Measurements from ENCODE around the gene PANK4.

Gene PANK4

GRCh38 chr1:2476061-2476999 lies 50.1 kb downstream of the PANK4 start, which contains the start of gene PLCH2:
Gene PLCH2 (plus strand): TSS chr1:2476289. CDS start chr1:2476589, 300 bp downstream.
- DNase-seq (ENCODE audit: low read depth), result no peak

DNA sequence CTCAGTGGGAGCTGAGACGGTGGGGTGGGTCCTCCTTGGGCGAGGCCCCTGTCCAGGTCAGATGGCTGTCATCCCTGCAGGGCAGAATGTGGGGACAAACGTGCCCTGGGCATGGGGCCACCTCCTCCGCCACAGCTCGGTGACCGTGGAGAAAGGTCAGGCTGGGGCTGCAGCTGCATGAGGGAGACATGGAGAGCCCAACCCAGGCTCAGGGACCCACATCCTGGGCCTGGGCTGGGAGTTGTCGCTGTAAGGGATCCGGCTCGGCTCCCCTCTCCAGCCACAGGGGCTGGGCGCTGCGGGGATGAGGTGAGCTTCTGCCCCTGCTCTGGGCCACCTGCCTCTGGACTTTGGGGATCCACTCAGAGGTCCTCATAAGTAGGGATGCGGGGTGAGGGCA lies 50.8 kb downstream of the PANK4 start:
- no peak for DNase-seq (ENCODE audit: low read depth)

- no peak for DNase-seq (ENCODE audit: low read depth)
Observed at GRCh38 chr1:2474933-2475371, 51.4 kb downstream of the PANK4 start.

GRCh38 chr1:2474104-2474844 lies 52.1 kb downstream of the PANK4 start:
- no peak for DNase-seq (ENCODE audit: low read depth)

DNA sequence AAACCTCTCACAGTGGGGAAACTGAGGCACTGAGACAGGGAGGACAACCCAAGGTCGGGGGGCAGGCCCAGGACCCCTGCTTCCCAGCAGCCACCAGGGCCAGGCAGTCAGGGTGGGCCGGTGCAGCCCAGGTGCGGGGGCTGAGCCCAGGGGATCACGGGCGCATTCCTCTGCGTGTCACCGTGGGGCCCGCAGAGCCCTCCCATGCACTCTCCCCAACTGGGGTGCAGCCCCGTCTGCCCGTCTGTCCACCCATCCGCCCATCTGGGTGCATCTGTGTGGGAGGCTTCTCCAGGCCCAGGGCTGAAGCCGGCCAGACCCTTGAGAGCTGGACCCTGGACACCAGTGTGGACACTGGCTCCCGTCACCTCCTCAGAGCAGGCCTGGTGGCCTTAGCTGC lies 53.2 kb downstream of the PANK4 start:
- DNase-seq (ENCODE audit: low read depth), result no peak

- DNase-seq (ENCODE audit: low read depth), result no peak
Observed at GRCh38 chr1:2472561-2473177, 53.7 kb downstream of the PANK4 start.

GRCh38 chr1:2472109-2472508 lies 54.3 kb downstream of the PANK4 start:
- no peak for DNase-seq (ENCODE audit: low read depth)

DNA sequence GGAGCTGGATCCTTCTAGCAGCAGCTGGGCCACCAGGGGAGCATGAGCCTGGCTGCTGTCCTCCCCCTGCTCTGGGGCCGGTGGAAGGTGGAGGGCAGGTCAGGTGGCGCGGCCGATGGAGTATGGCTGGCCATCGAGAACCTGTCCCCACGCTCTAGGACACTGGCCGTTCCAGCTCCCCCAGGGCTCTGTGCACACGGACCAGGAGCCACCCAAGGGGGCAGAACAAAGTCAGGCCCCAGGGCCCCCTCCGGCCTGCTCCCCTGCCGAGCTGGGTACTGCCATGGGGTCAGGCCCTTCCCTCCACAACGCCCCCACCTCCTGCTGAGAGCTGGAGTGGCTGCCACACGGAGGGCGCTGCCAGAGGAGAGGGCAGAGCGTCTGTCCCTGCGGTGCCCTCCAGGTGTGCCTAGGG lies 54.8 kb downstream of the PANK4 start:
- DNase-seq (ENCODE audit: low read depth), result no peak

DNA sequence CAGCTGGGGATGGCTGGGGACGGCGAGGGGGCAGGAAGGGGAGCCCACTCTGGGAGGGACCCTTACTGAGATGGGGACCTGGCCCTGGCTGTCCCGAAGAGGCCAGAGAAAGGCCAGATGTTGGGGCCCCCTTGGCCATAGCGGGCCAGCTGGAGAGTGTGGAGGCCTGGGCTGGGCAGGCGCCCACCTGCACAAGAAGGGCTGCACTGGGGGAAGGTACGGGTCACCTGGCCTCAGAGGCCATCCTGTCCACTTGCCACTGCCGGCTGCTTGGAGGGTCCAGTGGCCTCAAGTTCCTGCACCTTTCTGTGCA lies 55.3 kb downstream of the PANK4 start:
- no peak for DNase-seq (ENCODE audit: low read depth)

GRCh38 chr1:2470290-2471158 lies 55.9 kb downstream of the PANK4 start:
- DNase-seq (ENCODE audit: low read depth), result no peak

GRCh38 chr1:2469103-2469940 lies 57.1 kb downstream of the PANK4 start:
- no peak for DNase-seq (ENCODE audit: low read depth)

DNA sequence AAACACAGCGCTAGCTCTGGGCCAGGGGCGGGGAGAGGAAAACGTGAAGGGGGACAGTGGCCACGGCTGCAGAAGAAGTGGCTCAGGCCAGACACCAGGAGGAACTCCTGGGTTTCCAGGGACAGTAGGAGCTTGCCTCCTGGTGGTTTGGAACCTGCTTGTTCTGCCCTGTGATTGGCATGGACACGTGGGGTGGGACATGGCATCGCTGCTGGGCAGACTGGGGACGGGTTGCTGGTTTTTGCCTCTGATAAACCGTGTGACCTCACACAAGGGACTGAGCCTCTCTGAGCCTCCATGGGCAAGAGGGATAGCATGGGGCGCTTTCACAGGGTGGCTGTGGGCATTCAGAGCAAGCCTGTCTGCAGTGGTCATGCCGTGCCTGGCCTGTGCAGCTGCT lies 57.9 kb downstream of the PANK4 start:
- DNase-seq (ENCODE audit: low read depth), result no peak

- no peak for DNase-seq (ENCODE audit: low read depth)
Observed at GRCh38 chr1:2468041-2468472, 58.3 kb downstream of the PANK4 start.

- DNase-seq (ENCODE audit: low read depth), result no peak
Observed at GRCh38 chr1:2466958-2467554, 59.3 kb downstream of the PANK4 start.

- DNase-seq (ENCODE audit: low read depth), result no peak
Observed at GRCh38 chr1:2466270-2466665, 60.1 kb downstream of the PANK4 start.

DNA sequence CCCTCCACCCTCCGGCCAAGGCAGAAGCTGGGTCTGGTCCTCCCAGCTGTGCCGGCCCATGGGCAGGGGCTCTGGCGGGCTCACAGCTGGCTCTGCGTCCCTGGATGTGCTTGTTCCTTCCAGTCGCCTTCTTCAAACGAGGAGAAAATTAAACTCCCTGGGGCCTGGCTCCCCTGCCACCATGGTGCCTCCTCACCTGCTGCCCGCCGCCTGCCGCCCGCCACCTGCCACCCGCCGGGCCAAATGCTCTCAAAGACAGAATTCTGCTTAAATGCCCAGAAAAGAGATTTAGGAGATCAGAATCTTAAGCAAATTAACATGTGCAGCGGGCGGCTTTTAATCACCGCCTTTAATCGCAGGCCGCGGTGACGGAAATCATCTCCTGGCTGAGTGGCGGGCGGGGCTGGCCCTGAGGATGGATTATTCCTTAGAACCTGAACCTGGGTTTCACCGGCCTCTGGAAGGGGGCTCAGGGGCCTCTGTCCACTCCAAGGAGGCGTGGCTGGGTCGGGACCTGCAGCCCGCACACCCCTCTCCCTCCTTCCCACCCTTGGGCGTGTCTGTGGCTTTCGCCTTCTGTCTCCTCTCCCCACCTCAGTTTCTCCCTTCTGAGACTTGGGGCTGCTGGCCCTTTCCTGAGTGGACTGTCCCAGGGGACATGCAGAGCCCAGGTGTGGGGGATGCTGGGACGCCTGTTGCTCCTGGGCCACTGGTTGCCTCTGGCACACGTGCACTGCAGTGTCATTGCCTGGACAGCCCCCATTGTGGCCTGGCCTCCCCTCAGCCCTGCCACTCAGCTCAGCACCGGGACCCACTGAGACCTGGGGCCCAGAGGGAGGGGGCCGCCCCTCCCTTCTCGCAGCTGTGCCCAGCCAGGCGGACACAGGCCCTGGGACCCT lies 60.8 kb downstream of the PANK4 start:
- no peak for DNase-seq (ENCODE audit: low read depth)

- no peak for DNase-seq (ENCODE audit: low read depth)
Observed at GRCh38 chr1:2463396-2463795, 63.0 kb downstream of the PANK4 start.

GRCh38 chr1:2462819-2463218 lies 63.6 kb downstream of the PANK4 start:
- DNase-seq (ENCODE audit: low read depth), result no peak

DNA sequence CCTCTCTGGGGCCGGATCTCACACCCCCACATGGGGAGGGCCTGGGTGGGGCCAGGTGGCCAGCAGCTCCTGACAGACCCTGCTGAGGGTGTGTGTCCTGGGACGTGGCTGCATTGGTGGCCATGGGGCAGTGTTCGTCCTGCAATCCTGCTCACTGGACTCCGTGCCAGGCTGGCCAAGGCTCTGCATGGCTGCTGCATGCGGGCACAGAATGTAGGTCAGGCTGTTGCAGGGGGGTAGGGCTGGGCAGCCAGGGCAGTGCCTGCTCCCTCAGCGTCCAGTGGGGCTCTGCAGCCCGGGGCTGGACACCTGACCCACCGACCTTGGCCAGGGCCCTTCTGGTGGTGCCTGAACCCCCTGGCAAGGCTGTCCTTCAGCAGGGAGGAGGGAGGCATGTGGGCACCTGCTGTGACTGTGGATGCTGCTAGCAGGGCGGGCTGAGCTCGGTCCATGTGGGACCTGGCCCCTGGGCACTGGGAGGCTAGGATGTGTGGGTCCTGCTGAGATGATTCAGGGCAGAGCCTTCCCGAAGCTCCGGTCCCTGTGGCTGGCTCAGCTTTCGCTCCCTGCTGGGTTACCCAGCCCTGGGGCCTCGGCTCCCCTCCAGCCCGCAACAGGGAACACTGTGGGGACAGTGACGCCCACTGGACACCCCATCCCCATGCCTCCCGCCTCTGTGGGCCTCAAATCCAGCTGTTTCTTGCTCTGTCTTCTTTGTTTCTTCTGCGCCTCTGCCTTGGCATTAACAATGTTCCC lies 65.2 kb downstream of the PANK4 start:
- DNase-seq (ENCODE audit: low read depth), result no peak

Measured in GM04503 (cell line).